HepG2 (cell line): ENCODE results near the gene SPSB2. TPM values are rescaled to one million over a fixed set of nuclear protein-coding genes. Genes with fewer than 3 reads are reported as not detected.
A peak's percentile ranks its signal among the peaks of the same experiment; 100 is the strongest.

Source experiments
- DDIT3 ChIP-seq: sonication (generic); formaldehyde crosslinking; IDR thresholded peaks from 2 replicates; pipeline ENCODE4 v1.4.0; 2020; ENCODE audit warnings: mild to moderate bottlenecking, missing genetic modification reagents
- HOXA3 ChIP-seq: sonication (generic); formaldehyde crosslinking; IDR thresholded peaks from 2 replicates; pipeline ENCODE4 v1.5.0; 2020; ENCODE audit warnings: missing genetic modification reagents
- KAT7 ChIP-seq: IDR thresholded peaks from 2 replicates; pipeline ENCODE4 v1.6.1; 2018; ENCODE audit warnings: borderline replicate concordance, missing compliant biosample characterization
- KDM2A ChIP-seq: sonication (generic); formaldehyde crosslinking; IDR thresholded peaks from 2 replicates; pipeline ENCODE4 v1.4.0; 2020; ENCODE audit warnings: low read depth, missing genetic modification reagents, borderline replicate concordance
- KDM5B ChIP-seq: sonication (generic); formaldehyde crosslinking; IDR thresholded peaks from 2 replicates; pipeline ENCODE4 v1.4.0; 2020; ENCODE audit warnings: missing genetic modification reagents, mild to moderate bottlenecking, borderline replicate concordance
- KMT2B ChIP-seq: IDR thresholded peaks from 2 replicates; pipeline ENCODE4 v1.6.1; 2016; ENCODE audit warnings: missing genetic modification reagents, missing compliant biosample characterization
- MEIS2 ChIP-seq: sonication (generic); formaldehyde crosslinking; IDR thresholded peaks from 2 replicates; pipeline ENCODE4 v1.9.0; 2021; ENCODE audit warnings: mild to moderate bottlenecking, missing genetic modification reagents
- NR2F6 ChIP-seq, 2 experiments: IDR thresholded peaks; 2 replicates each; pipeline ENCODE4 v1.6.1; 2016; ENCODE audit warnings: antibody characterized with exemption in 1 of 2, mild to moderate bottlenecking in 1 of 2
- ZBTB43 ChIP-seq: sonication (generic); formaldehyde crosslinking; conservative IDR thresholded peaks from 2 replicates; pipeline ENCODE4 v1.4.0; 2020; ENCODE audit warnings: missing genetic modification reagents
- ZNF292 ChIP-seq: sonication (generic); formaldehyde crosslinking; IDR thresholded peaks from 2 replicates; pipeline ENCODE4 v1.8.1; 2022; ENCODE audit warnings: mild to moderate bottlenecking, low read depth, missing genetic modification reagents, borderline replicate concordance
- ZNF431 ChIP-seq: sonication (generic); formaldehyde crosslinking; IDR thresholded peaks from 2 replicates; pipeline ENCODE4 v1.9.0; 2022; ENCODE audit warnings: missing genetic modification reagents, low read depth, mild to moderate bottlenecking, borderline replicate concordance
- ZNF510 ChIP-seq: sonication (generic); formaldehyde crosslinking; IDR thresholded peaks from 2 replicates; pipeline ENCODE4 v1.4.0; 2020; ENCODE audit warnings: low read depth, mild to moderate bottlenecking, missing genetic modification reagents
- ZNF558 ChIP-seq: sonication (generic); formaldehyde crosslinking; IDR thresholded peaks from 2 replicates; pipeline ENCODE4 v1.9.0; 2022; ENCODE audit warnings: mild to moderate bottlenecking, missing genetic modification reagents, borderline replicate concordance
- ZNF589 ChIP-seq: sonication (generic); formaldehyde crosslinking; conservative IDR thresholded peaks from 2 replicates; pipeline ENCODE4 v1.8.0; 2022; ENCODE audit warnings: mild to moderate bottlenecking, moderate library complexity, missing genetic modification reagents
- ZNF713 ChIP-seq: sonication (generic); formaldehyde crosslinking; IDR thresholded peaks from 2 replicates; pipeline ENCODE4 v1.4.0; 2020; ENCODE audit warnings: mild to moderate bottlenecking, missing genetic modification reagents
- ZNF768 ChIP-seq: sonication (generic); formaldehyde crosslinking; IDR thresholded peaks from 2 replicates; pipeline ENCODE4 v1.4.0; 2020; ENCODE audit warnings: missing genetic modification reagents
- polyA plus RNA-seq, 8 experiments: library from polyadenylated mRNA; depleted of rRNA in 3 of 8; stranded (reverse) in 7 of 8; unstranded in 1 of 8; fragments of >200 nt; fragmentation: Illumina TruSeq in 4 of 8; extraction: Trizol in 4 of 8; gene quantifications; 2 replicates each; pipeline versions ENCODE4 v1.2.1 to v1.2.3, GENCODE V29; 2011 to 2016; ENCODE audit warnings: low read depth in 4 of 8, missing spikeins in 1 of 8, mixed read lengths in 1 of 8; ENCODE audit not compliant: insufficient read depth in 1 of 8
- total RNA-seq, 5 experiments: library from RNA; depleted of rRNA; stranded (reverse); fragments of >200 nt; fragmentation: Illumina TruSeq; extraction: Trizol; gene quantifications; 2 replicates each; pipeline ENCODE4 v1.2.3, GENCODE V29; 2016; ENCODE audit warnings: low read depth in 1 of 5
- TF ChIP-seq, protein P1 (sequence below): sonication (generic); formaldehyde crosslinking; IDR thresholded peaks from 2 replicates; pipeline ENCODE4 v1.5.1; 2020; ENCODE audit warnings: mild to moderate bottlenecking, missing genetic modification reagents, moderate library complexity
- TF ChIP-seq, protein P2 (sequence below): sonication (generic); formaldehyde crosslinking; IDR thresholded peaks from 2 replicates; pipeline ENCODE4 v1.4.0; 2020; ENCODE audit warnings: missing genetic modification reagents, mild to moderate bottlenecking, borderline replicate concordance

Gene SPSB2
- total and polyA plus RNA-seq, 2 of the 13 experiments (the other 11 are each of a cell fraction or from before 2014, with no cell fraction given) = 2.0 to 6.2 TPM

GRCh38 chr12:6825398-6826124, 47.5 kb downstream of the SPSB2 start (continued):
- TF ChIP-seq KDM2A (CRISPR knock-in tag) (peak; percentile 69; the same call in 1 of the 2 replicates), ZNF292 (CRISPR knock-in tag) (0 out of 2 replicates have a peak, but pooled peaks have one; percentile 17), MEIS2 (peak; percentile 19; the same call in 1 of the 2 replicates), ZNF768 (CRISPR knock-in tag) (peak; percentile 28; the same call in 1 of the 2 replicates), ZNF510 (no peak), ZNF589 (CRISPR knock-in tag) (0 out of 2 replicates have a peak, but pooled peaks have one; percentile 34), KMT2B (CRISPR knock-in tag) (no peak), ZNF431 (CRISPR knock-in tag) (0 out of 2 replicates have a peak, but pooled peaks have one; percentile 34), KAT7 (CRISPR knock-in tag) (no peak), KDM5B (CRISPR knock-in tag) (peak; percentile 37; the same call in 1 of the 2 replicates), HOXA3 (CRISPR knock-in tag) (peak; percentile 34; the same call in 1 of the 2 replicates), ZBTB43 (CRISPR knock-in tag) (no peak), NR2F6 (IDR thresholded peaks at IDR 0.05) (no peak), NR2F6 (CRISPR knock-in tag; IDR thresholded peaks at IDR 0.05) (peak; percentile 8; the same call in 1 of the 2 replicates), ZNF558 (0 out of 2 replicates have a peak, but pooled peaks have one; percentile 41), DDIT3 (CRISPR knock-in tag) (no peak), ZNF713 (CRISPR knock-in tag) (0 out of 2 replicates have a peak, but pooled peaks have one; percentile 44)
- TF ChIP-seq, protein P1, sequence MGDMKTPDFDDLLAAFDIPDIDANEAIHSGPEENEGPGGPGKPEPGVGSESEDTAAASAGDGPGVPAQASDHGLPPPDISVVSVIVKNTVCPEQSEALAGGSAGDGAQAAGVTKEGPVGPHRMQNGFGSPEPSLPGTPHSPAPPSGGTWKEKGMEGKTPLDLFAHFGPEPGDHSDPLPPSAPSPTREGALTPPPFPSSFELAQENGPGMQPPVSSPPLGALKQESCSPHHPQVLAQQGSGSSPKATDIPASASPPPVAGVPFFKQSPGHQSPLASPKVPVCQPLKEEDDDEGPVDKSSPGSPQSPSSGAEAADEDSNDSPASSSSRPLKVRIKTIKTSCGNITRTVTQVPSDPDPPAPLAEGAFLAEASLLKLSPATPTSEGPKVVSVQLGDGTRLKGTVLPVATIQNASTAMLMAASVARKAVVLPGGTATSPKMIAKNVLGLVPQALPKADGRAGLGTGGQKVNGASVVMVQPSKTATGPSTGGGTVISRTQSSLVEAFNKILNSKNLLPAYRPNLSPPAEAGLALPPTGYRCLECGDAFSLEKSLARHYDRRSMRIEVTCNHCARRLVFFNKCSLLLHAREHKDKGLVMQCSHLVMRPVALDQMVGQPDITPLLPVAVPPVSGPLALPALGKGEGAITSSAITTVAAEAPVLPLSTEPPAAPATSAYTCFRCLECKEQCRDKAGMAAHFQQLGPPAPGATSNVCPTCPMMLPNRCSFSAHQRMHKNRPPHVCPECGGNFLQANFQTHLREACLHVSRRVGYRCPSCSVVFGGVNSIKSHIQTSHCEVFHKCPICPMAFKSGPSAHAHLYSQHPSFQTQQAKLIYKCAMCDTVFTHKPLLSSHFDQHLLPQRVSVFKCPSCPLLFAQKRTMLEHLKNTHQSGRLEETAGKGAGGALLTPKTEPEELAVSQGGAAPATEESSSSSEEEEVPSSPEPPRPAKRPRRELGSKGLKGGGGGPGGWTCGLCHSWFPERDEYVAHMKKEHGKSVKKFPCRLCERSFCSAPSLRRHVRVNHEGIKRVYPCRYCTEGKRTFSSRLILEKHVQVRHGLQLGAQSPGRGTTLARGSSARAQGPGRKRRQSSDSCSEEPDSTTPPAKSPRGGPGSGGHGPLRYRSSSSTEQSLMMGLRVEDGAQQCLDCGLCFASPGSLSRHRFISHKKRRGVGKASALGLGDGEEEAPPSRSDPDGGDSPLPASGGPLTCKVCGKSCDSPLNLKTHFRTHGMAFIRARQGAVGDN = peak; percentile 60
- TF ChIP-seq, protein P2, sequence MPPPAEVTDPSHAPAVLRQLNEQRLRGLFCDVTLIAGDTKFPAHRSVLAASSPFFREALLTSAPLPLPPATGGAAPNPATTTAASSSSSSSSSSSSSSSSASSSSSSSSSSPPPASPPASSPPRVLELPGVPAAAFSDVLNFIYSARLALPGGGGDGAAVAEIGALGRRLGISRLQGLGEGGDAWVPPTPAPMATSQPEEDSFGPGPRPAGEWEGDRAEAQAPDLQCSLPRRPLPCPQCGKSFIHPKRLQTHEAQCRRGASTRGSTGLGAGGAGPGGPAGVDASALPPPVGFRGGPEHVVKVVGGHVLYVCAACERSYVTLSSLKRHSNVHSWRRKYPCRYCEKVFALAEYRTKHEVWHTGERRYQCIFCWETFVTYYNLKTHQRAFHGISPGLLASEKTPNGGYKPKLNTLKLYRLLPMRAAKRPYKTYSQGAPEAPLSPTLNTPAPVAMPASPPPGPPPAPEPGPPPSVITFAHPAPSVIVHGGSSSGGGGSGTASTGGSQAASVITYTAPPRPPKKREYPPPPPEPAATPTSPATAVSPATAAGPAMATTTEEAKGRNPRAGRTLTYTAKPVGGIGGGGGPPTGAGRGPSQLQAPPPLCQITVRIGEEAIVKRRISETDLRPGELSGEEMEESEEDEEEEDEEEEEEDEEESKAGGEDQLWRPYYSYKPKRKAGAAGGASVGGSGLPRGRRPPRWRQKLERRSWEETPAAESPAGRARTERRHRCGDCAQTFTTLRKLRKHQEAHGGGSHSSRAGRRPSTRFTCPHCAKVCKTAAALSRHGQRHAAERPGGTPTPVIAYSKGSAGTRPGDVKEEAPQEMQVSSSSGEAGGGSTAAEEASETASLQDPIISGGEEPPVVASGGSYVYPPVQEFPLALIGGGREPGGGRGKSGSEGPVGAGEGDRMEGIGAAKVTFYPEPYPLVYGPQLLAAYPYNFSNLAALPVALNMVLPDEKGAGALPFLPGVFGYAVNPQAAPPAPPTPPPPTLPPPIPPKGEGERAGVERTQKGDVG (CRISPR knock-in tag) = peak; percentile 63; the same call in 1 of the 2 replicates
